ENCODE data around the gene TCF20. TPM values are rescaled to one million over a fixed set of nuclear protein-coding genes. Genes with fewer than 3 reads are reported as not detected.

The TCF20 gene
- total RNA-seq, 2 experiments from 2014 or later: 77.0 to 87.4 TPM

GRCh38 chr22:42256220-42256619, 14.2 kb downstream of the TCF20 start:
- Mint-ChIP-seq H3K9me3 (no peaks in the 10 kb centered on the region), H3K4me3 (no peak overlapping the region), H3K4me1 (peaks cover 26% of the 10 kb centered on the region), H3K27me3 (no peaks in the 10 kb centered on the region), H3K27ac (no peak overlapping the region), H3K36me3 (peaks cover 12% of the 10 kb centered on the region)
- ATAC-seq (ENCODE audit: low read depth) (no peak), DNase-seq (no peak)
- POLR2A ChIA-PET: interaction anchor here (0.6 kb wide), 1 partner anchor 53 kb away, joined by 4 read pairs; no protein-coding TSS in a partner anchor

GRCh38 chr22:42249831-42250230, 20.6 kb downstream of the TCF20 start:
- H3K27ac Mint-ChIP-seq: no peak overlapping the region
- POLR2A ChIA-PET: no interaction called here

DNA sequence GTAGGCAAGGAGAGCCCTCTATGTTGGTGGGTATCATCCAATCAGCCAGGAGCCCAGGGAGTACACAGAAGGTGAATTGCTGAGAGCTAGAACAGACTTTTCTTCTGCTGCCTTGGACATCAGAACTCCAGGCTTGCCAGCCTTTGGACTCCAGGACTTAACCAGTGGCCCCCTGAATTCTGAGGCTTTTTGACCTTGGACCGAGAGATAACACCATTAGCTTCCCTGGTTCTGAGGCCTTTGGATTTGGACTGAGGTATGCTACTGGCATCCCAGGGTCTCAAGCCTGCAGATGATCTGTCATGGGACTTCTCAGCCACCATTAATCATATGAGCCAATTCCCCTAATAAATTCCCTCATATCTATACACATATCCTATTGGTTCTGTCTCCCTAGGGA, 21.5 kb downstream of the TCF20 start:
- no peaks in the 10 kb centered on the region for H3K9me3 Mint-ChIP-seq
- ATAC-seq (ENCODE audit: low read depth) (no peak), DNase-seq (no peak)
- H3K27ac Mint-ChIP-seq: no peak overlapping the region
- POLR2A ChIA-PET: no interaction called here
- no peak overlapping the region for H3K4me3 Mint-ChIP-seq
- peaks cover 14% of the 10 kb centered on the region for H3K4me1 Mint-ChIP-seq
- peaks cover 15% of the 10 kb centered on the region for H3K36me3 Mint-ChIP-seq
- H3K27me3 Mint-ChIP-seq: no peaks in the 10 kb centered on the region

More at GRCh38 chr22:42249831-42250230, 20.6 kb downstream of the TCF20 start:
- Mint-ChIP-seq H3K4me1 (peaks cover 12% of the 10 kb centered on the region), H3K4me3 (no peak overlapping the region), H3K36me3 (peaks cover 17% of the 10 kb centered on the region), H3K27me3 (no peaks in the 10 kb centered on the region), H3K9me3 (no peaks in the 10 kb centered on the region)
- DNase-seq (no peak), ATAC-seq (ENCODE audit: low read depth) (no peak)

DNA sequence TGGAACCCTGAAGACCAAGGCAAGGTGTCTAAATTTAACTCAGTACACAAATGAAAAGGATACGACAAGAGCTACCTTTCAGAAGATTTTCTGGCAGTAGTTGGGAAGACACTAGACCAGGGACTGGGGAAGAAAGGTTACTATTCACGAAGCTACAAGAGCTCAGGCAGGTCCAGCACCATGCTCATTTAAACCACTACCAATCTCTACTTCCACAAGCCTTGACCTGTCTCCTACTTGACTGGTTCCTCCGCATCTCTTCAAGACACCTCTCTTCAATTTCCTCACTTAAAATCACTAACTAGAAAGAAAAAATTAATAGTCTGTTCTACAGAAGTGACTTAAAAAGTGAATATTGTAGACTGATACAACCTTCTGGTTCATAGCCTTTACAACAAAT, 22.9 kb downstream of the TCF20 start:
- POLR2A ChIA-PET: interaction anchor here (0.7 kb wide), 1 partner anchor 303 kb away, joined by 4 read pairs; no protein-coding TSS in a partner anchor
- no peak overlapping the region for H3K27ac Mint-ChIP-seq
- H3K4me1 Mint-ChIP-seq: peaks cover 19% of the 10 kb centered on the region
- no peak for DNase-seq
- no peak overlapping the region for H3K4me3 Mint-ChIP-seq
- H3K27me3 Mint-ChIP-seq: no peaks in the 10 kb centered on the region
- peaks cover 17% of the 10 kb centered on the region for H3K36me3 Mint-ChIP-seq
- no peak for ATAC-seq (ENCODE audit: low read depth)
- H3K9me3 Mint-ChIP-seq: no peaks in the 10 kb centered on the region

- Mint-ChIP-seq H3K9me3 (no peaks in the 10 kb centered on the region), H3K4me3 (no peak overlapping the region), H3K27me3 (no peaks in the 10 kb centered on the region), H3K27ac (no peak overlapping the region), H3K4me1 (peaks cover 15% of the 10 kb centered on the region), H3K36me3 (peaks cover 21% of the 10 kb centered on the region)
- POLR2A ChIA-PET: no interaction called here
- ATAC-seq (ENCODE audit: low read depth) (no peak), DNase-seq (no peak)
These were observed 26.7 kb downstream of the TCF20 start for GRCh38 chr22:42243802-42244060.

DNA sequence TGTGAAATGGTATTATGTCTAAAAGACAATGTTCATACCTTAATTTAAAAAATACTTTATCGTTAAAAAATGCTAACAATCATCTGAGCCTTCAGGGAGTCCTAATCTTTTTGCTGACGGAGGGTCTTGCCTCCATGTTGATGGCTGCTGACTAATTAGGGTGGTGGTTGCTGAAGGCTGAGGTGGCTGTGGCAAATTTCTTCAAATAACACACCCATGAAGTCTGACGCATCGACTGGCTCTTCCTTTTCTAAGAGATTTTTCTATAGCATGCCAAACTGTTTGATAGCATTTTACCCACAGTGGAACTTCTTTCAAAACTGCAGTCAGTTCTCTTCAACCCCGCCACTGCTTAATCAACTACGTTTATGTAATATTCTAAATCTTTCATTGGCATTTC, 33.6 kb downstream of the TCF20 start:
- peaks cover 24% of the 10 kb centered on the region for H3K36me3 Mint-ChIP-seq
- H3K9me3 Mint-ChIP-seq: peaks cover 4% of the 10 kb centered on the region
- H3K27me3 Mint-ChIP-seq: no peaks in the 10 kb centered on the region
- H3K4me3 Mint-ChIP-seq: no peak overlapping the region
- POLR2A ChIA-PET: no interaction called here
- no peak for ATAC-seq (ENCODE audit: low read depth)
- DNase-seq: no peak
- H3K27ac Mint-ChIP-seq: no peak overlapping the region
- peaks cover 12% of the 10 kb centered on the region for H3K4me1 Mint-ChIP-seq

DNA sequence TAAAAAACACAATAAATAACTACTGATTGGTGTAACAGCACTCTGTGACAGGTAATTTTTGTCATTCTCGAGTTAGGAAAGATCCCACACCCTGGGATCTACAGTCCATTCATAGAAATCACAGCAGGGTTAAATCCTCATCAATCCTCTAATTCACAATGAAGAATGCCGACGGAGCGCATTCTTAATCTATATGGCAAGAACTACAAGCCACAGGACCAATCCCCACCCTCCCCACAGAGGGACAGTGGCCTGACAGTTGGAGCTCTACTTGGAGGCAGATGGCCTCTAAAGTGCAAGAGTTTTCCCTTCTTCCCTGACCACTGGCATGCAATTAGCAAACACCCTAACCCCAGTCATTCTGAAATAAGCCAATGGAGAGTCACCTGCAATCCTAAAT, 34.2 kb downstream of the TCF20 start:
- no peak overlapping the region for H3K27ac Mint-ChIP-seq
- H3K4me3 Mint-ChIP-seq: no peak overlapping the region
- H3K9me3 Mint-ChIP-seq: peaks cover 4% of the 10 kb centered on the region

DNA sequence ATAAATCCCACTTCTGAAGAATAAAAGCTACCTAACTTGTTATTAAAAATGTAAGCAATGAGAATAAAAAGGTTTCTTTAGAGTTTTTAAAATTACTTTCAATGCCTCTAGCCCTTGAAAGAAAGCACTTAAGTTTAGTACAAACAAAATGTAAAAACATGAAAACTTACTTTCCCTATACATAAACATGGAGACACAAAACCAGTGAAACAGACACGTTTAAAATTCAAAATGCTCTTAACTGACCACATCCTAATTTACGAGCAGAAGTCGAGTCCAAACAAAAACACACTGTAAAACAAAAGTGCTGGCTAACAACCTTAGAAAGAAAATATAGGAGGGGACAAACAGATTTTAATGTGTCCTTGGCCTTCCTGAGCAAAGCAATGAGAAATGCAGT, 36.6 kb downstream of the TCF20 start:
- no peaks in the 10 kb centered on the region for H3K27me3 Mint-ChIP-seq
- POLR2A ChIA-PET: no interaction called here
- ATAC-seq (ENCODE audit: low read depth) (no peak), DNase-seq (no peak)
- H3K4me1 Mint-ChIP-seq: peaks cover 15% of the 10 kb centered on the region
- H3K36me3 Mint-ChIP-seq: peaks cover 19% of the 10 kb centered on the region
- H3K27ac Mint-ChIP-seq: no peak overlapping the region
- H3K4me3 Mint-ChIP-seq: no peak overlapping the region
- peaks cover 4% of the 10 kb centered on the region for H3K9me3 Mint-ChIP-seq

More for the DNA sequence above, 34.2 kb downstream of the TCF20 start:
- POLR2A ChIA-PET: no interaction called here
- ATAC-seq (ENCODE audit: low read depth) (no peak), DNase-seq (no peak)
- peaks cover 22% of the 10 kb centered on the region for H3K36me3 Mint-ChIP-seq
- H3K4me1 Mint-ChIP-seq: peaks cover 12% of the 10 kb centered on the region
- no peaks in the 10 kb centered on the region for H3K27me3 Mint-ChIP-seq

DNA sequence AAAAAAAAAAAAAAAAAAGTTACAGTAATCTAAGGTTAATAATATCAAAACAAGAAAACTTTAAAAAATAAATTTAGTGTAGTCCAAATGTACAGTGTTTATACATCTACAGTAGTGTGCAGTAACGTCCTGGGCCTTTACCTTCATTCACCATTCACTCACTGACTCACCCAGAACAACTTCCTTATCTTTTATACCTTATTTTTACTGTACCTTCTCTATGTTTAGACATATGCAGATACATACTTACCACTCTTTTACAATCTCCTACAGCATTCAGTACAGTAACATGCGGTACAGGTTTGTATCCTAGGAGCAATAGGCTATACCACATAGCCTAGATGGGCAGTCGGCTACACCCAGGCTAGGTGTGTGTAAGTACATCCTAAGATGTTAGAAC, 38.5 kb downstream of the TCF20 start:
- Mint-ChIP-seq H3K9me3 (no peaks in the 10 kb centered on the region), H3K36me3 (peaks cover 10% of the 10 kb centered on the region), H3K27me3 (no peaks in the 10 kb centered on the region), H3K4me3 (no peak overlapping the region), H3K4me1 (peaks cover 18% of the 10 kb centered on the region), H3K27ac (no peak overlapping the region)
- POLR2A ChIA-PET: no interaction called here
- ATAC-seq (ENCODE audit: low read depth) (no peak), DNase-seq (no peak)

GRCh38 chr22:42229455-42230149, 40.9 kb downstream of the TCF20 start:
- H3K4me1 Mint-ChIP-seq: peaks cover 19% of the 10 kb centered on the region
- ATAC-seq (ENCODE audit: low read depth) (no peak), DNase-seq (no peak)
- H3K4me3 Mint-ChIP-seq: no peak overlapping the region
- H3K36me3 Mint-ChIP-seq: peaks cover 8% of the 10 kb centered on the region
- no peaks in the 10 kb centered on the region for H3K27me3 Mint-ChIP-seq
- no peaks in the 10 kb centered on the region for H3K9me3 Mint-ChIP-seq
- POLR2A ChIA-PET: no interaction called here
- no peak overlapping the region for H3K27ac Mint-ChIP-seq

GRCh38 chr22:42228483-42228882, 42.0 kb downstream of the TCF20 start:
- no peak for ATAC-seq (ENCODE audit: low read depth)
- Mint-ChIP-seq H3K36me3 (peaks cover 8% of the 10 kb centered on the region), H3K4me1 (peaks cover 16% of the 10 kb centered on the region)

DNA sequence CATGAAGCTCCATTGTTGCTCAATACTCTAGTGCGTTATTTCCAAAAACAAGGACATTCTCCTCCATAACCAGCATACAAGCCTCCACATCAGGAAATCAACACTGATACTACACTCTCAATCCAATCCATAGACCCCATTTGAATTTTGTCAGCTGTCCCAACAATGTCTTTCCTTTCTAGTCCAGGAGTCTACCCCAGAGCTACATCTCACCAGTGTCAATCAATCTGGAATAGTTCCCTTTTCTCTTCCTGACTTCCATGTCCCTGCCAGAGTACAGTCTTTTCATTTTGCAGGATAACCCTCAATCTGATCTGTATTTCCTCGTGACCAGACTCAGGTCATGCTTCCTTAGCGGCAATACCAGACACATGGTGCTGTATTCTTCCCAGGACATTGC, 43.0 kb downstream of the TCF20 start:
- Mint-ChIP-seq H3K4me3 (no peak overlapping the region), H3K36me3 (peaks cover 9% of the 10 kb centered on the region), H3K4me1 (peaks cover 16% of the 10 kb centered on the region), H3K27me3 (no peaks in the 10 kb centered on the region), H3K27ac (no peak overlapping the region), H3K9me3 (no peaks in the 10 kb centered on the region)
- POLR2A ChIA-PET: no interaction called here
- DNase-seq (no peak), ATAC-seq (ENCODE audit: low read depth) (no peak)

More at GRCh38 chr22:42228483-42228882, 42.0 kb downstream of the TCF20 start:
- DNase-seq: no peak
- Mint-ChIP-seq H3K27ac (no peak overlapping the region), H3K27me3 (no peaks in the 10 kb centered on the region), H3K4me3 (no peak overlapping the region), H3K9me3 (no peaks in the 10 kb centered on the region)
- POLR2A ChIA-PET: no interaction called here

GRCh38 chr22:42225841-42226240, 44.6 kb downstream of the TCF20 start:
- POLR2A ChIA-PET: no interaction called here
- Mint-ChIP-seq H3K36me3 (peaks cover 9% of the 10 kb centered on the region), H3K27me3 (no peaks in the 10 kb centered on the region), H3K4me3 (no peak overlapping the region), H3K27ac (no peak overlapping the region), H3K4me1 (peaks cover 18% of the 10 kb centered on the region), H3K9me3 (no peaks in the 10 kb centered on the region)
- DNase-seq: no peak
- no peak for ATAC-seq (ENCODE audit: low read depth)

DNA sequence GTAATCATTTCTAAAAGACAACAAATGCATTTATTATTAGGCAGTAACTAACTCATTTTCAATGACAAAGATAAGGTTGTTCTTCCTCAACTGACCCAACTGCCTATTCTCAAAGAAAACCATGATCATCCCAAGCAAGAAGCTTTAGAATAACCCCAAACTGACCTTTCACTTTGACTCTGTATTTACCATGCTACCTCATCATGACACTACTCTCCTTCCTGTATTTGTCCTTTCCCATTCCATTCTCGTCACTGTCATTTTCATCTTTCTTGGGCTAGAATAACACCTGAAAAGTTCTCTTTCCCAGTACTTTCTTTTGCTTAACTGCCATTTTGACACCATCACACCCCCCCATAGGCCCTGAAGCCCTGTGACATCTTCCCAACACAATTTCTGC, 48.3 kb downstream of the TCF20 start:
- POLR2A ChIA-PET: no interaction called here

More for the DNA sequence above, 48.3 kb downstream of the TCF20 start:
- Mint-ChIP-seq H3K27me3 (no peaks in the 10 kb centered on the region), H3K4me1 (peaks cover 28% of the 10 kb centered on the region), H3K4me3 (no peak overlapping the region), H3K27ac (no peak overlapping the region), H3K9me3 (no peaks in the 10 kb centered on the region), H3K36me3 (peaks cover 4% of the 10 kb centered on the region)
- ATAC-seq (ENCODE audit: low read depth) (no peak), DNase-seq (no peak)

All from activated naive CD8-positive, alpha-beta T cell treated with anti-CD3 and anti-CD28 coated beads, Interleukin-2, amount 10 ng/mL, durations not matched to agents 7 days and 5 days (primary cell).